ENCODE results near the gene ROCK2.

ROCK2 gene

DNA sequence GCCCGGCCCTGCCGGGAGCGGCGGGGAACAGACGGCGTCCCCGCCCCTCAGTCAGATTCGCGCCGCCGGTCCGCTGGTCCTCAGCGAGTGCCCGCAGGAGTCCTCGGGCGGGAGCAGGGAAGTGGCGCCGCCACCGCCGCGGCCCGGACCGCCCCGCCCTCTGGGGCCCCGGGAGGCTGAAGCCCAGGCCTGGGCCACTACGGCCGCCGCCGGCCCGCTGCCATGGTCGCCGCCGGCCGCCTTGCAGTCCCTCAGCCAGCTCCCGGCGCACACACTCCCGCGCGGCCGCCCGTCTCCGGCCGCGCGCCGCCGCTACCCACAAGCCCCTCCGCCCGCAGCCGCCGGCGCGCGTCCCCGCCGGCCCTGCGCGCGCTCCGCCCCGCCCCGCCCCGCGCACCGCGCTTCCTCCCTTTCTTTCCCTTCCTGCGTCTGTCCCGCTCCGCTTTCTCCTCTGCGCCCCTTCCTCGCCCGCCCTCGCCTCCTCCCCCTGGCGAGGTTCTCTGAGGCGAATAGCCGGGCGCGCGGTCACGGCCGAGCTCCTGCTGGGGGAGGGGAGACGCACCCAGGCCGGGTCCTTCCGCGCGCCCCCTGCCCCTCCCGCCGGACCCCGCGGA lies at the start of gene ROCK2:
TSS of gene ROCK2 (minus strand) at position 295 of the 614 bp plus-strand sequence. CDS start 500 bp downstream, outside the sequence.
- TF ChIP-seq, protein P1, sequence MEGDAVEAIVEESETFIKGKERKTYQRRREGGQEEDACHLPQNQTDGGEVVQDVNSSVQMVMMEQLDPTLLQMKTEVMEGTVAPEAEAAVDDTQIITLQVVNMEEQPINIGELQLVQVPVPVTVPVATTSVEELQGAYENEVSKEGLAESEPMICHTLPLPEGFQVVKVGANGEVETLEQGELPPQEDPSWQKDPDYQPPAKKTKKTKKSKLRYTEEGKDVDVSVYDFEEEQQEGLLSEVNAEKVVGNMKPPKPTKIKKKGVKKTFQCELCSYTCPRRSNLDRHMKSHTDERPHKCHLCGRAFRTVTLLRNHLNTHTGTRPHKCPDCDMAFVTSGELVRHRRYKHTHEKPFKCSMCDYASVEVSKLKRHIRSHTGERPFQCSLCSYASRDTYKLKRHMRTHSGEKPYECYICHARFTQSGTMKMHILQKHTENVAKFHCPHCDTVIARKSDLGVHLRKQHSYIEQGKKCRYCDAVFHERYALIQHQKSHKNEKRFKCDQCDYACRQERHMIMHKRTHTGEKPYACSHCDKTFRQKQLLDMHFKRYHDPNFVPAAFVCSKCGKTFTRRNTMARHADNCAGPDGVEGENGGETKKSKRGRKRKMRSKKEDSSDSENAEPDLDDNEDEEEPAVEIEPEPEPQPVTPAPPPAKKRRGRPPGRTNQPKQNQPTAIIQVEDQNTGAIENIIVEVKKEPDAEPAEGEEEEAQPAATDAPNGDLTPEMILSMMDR (IDR thresholded peaks at IDR 0.05; ENCODE audit: extremely low read depth, insufficient read depth, missing control alignments) = no peak
- in situ Hi-C loops (cut with MboI; ENCODE audit: low pct_unique_long_range_greater_than_20kb, low sequenced_read_pairs, unreplicated experiment) = no loop called here
- DNase-seq (ENCODE audit: low spot score) = peak; percentile 92

DNA sequence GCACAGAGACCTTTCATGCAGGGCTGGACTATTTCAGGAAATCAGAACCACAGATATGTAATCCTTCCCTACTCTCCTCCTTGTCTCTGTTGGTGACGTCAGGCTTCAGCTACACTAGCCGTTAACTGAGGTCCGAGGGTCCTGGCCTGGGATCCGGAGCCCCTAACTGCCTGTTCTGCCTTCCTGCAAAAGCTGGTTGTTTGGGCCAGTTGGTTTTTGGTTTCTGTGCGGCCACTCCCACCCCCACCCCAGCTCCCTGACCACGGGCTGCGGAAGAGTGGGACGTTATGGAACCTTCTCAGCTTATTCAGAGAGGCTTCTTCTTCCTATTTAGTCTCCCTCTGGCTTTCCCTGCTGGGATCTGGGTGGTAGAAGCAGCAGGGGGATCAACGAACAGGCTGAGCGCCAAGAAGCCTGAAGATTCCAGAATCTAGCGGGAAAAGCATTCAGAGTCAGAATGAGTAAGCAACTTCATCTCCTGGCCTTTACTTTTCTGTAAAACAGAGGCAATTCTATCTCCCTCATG lies 49.3 kb upstream of the ROCK2 start:
- in situ Hi-C loops (cut with MboI; ENCODE audit: low pct_unique_long_range_greater_than_20kb, low sequenced_read_pairs, unreplicated experiment) = no loop called here
- TF ChIP-seq, protein P1 (IDR thresholded peaks at IDR 0.05; ENCODE audit: extremely low read depth, insufficient read depth, missing control alignments) = no peak
- DNase-seq (ENCODE audit: low spot score) = no peak

DNA sequence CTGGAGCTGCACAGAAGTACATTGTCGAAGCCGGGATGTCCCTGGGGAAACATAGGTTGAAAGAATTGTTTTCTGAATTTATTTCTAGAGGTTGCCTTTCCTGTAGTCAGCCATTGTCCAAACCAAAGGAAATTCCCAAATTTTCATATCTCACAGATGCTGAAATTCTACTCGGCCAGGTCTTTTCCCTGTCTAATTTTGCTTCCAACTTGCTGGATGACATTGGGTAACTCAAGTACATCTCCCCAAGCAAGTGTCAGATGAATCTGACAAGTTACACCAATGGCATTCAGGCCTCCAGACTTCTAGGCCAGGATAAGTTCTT lies 47.5 kb upstream of the ROCK2 start:
- no peak for DNase-seq (ENCODE audit: low spot score)
- TF ChIP-seq, protein P1 (IDR thresholded peaks at IDR 0.05; ENCODE audit: extremely low read depth, insufficient read depth, missing control alignments) = no peak
- in situ Hi-C loops (cut with MboI; ENCODE audit: low pct_unique_long_range_greater_than_20kb, low sequenced_read_pairs, unreplicated experiment) = no loop called here

DNA sequence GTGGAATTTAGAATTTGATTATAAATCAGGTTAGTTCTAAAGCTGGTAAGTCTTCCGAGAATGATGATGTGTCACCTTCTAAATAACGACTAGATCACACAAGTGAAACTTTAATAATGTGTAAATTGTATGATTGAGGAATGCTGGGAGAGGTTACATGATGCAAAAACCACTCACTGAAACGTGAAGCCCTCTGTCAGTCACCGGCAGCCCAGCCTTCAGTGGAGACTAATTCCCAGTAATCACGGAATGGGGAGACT lies 45.9 kb upstream of the ROCK2 start:
- in situ Hi-C loops (cut with MboI; ENCODE audit: low pct_unique_long_range_greater_than_20kb, low sequenced_read_pairs, unreplicated experiment) = no loop called here
- DNase-seq (ENCODE audit: low spot score) = no peak
- TF ChIP-seq, protein P1 (IDR thresholded peaks at IDR 0.05; ENCODE audit: extremely low read depth, insufficient read depth, missing control alignments) = no peak

DNA sequence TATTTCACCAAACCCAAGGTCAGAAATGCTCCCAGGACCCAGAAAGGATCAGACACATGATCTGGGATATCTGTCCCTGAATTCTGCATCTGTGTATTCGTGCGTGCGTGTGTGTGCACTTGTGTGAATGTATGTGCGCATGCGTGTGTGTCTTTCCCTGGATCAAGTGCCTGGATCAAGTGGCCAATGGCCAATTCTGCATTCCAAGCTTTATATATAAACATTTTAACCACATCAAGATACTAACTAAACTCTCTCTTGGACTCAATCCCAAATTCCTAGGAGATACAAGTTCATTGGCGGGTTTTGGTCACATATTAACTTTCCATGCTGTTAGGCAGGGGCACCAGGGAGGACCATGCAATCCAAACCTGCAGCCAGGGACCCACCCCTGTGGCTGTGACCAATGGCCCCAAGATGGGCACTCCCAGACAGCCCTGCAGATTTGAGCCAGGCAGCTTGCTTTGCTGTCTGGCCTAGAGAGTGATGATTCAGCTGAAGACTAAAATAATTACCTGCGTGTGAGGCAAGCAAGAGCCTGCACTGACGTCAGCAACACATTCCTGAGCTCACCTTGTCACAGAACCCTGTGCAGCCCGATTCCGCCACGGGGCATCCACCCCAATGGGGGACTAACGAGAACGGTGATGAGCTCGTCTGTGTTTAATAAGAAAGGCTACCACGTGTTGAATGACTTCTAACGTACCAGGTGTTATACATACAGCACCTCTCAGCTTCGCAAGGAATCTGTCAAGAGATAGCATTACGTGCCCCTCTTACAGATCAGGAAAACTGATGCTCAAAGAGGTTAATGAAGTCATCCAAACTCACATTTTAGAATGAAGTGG lies 45.3 kb upstream of the ROCK2 start:
- in situ Hi-C loops (cut with MboI; ENCODE audit: low pct_unique_long_range_greater_than_20kb, low sequenced_read_pairs, unreplicated experiment) = no loop called here
- DNase-seq (ENCODE audit: low spot score) = no peak
- TF ChIP-seq, protein P1 (IDR thresholded peaks at IDR 0.05; ENCODE audit: extremely low read depth, insufficient read depth, missing control alignments) = no peak

DNA sequence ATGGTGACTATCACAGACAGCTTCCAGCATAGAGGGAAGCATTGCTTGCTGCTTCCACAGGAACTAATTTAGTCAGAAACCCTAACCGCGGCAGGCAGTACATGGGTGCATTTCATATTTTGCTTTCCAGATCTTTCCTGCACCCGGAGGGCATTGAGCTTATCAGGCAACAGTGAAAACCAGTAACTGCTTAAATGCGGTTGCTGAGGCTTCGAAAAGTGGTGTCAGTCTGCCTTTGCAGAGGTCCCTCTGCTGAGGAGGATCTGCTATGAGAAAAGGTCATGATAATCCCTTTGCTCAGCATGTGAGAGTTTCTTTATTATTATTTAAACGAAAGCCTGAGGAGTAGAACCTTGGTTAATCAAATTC lies 44.6 kb upstream of the ROCK2 start:
- TF ChIP-seq, protein P1 (IDR thresholded peaks at IDR 0.05; ENCODE audit: extremely low read depth, insufficient read depth, missing control alignments) = no peak
- DNase-seq (ENCODE audit: low spot score) = no peak
- in situ Hi-C loops (cut with MboI; ENCODE audit: low pct_unique_long_range_greater_than_20kb, low sequenced_read_pairs, unreplicated experiment) = no loop called here
